ELF-1 (cell line): Measurements from ENCODE around the gene ACTL7A.
A peak's percentile ranks its signal among the peaks of the same experiment; 100 is the strongest.
"Not testable (repeated sequence)": the region's sequence is repeated elsewhere in the genome, so short reads cannot be mapped to it uniquely, and the experiment has no call there.

Experiments used
- DNase-seq: peaks from one replicate; pipeline ENCODE4 v3.0.0-alpha.2; 2016; ENCODE audit warnings: low read depth, low spot score

Gene ACTL7A, protein sequence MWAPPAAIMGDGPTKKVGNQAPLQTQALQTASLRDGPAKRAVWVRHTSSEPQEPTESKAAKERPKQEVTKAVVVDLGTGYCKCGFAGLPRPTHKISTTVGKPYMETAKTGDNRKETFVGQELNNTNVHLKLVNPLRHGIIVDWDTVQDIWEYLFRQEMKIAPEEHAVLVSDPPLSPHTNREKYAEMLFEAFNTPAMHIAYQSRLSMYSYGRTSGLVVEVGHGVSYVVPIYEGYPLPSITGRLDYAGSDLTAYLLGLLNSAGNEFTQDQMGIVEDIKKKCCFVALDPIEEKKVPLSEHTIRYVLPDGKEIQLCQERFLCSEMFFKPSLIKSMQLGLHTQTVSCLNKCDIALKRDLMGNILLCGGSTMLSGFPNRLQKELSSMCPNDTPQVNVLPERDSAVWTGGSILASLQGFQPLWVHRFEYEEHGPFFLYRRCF

DNA sequence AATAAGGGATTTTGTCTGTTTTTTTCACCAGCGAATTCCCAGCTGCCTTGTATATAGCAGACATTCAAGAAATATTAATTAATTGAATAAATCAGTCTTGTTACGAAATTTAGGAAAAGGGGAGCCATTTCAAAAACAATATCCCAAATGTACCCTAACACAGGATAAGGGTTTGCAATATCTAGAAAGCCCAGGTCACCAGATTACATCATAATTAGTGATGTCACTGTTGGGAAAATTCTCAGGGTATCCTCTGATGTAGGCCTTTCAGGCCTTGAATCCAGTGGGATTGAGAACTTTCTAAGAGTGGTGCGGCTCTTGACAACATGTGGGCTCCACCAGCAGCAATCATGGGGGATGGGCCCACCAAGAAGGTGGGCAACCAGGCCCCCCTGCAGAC lies at the start of gene ACTL7A:
ACTL7A (plus strand) TSS at position 270 of the 400 bp plus-strand sequence; CDS start at position 327, 57 bp downstream.
- DNase-seq = no peak

GRCh38 chr9:108812396-108813025 lies 49.6 kb upstream of the ACTL7A start:
- DNase-seq = no peak

GRCh38 chr9:108813951-108814601 lies 48.0 kb upstream of the ACTL7A start:
- peak; percentile 56 for DNase-seq

- peak; percentile 38 for DNase-seq
Observed at GRCh38 chr9:108815156-108815555, 46.9 kb upstream of the ACTL7A start.

DNA sequence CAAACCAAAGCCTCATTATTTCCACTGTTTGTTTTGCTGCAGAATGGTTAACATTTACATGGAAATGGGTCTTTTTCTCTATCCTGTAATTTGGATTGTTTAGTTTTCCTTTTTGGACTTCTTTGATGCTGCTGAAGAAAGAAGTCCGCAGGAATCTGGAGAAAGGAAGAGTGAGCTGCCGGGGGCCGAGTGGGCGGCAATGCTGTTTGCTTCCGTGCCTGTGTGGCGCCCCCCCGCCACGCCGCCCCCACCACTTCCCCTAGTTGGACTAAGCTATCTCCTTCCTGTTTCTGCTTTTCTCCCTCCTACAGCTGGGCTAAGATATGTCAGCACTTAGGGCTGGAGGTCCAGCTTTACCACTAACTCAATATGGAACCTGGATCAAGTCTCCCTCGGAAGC lies 46.0 kb upstream of the ACTL7A start:
- no peak for DNase-seq

- DNase-seq = no peak
Observed at GRCh38 chr9:108823829-108824228, 38.2 kb upstream of the ACTL7A start.

- DNase-seq = no peak
Observed at GRCh38 chr9:108830272-108830671, 31.8 kb upstream of the ACTL7A start.

DNA sequence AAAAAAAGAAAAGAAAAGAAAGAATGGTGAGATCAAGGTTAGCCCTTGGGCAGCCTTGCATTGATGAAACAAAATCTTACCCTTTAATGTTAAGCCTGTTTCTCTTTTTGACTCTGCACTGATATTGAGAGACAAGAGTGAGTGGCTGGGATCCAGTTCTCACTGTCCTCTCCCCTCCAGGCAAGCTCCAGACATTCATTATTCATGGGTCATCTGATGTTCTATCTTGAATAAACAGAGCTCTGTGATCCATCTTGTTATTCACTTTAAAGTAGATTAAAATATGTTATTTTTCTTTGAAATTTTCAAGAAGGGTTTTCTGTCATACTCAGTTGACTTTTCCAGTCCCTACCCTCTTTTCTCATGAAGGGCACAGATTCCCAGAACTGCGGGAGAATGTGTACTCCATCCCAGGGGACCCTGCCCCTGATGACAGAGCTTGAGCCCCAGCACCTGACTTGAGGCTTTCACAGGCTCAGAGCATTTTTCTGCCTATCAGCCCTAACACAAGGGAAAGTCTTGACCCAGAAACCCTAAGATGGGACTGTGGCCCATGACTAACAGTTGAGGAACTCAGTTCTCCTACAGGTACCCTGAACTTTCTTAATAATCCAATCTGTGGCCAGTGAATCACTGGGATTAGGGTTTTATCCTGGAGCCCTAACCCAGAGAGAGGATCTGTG lies 30.4 kb upstream of the ACTL7A start:
- DNase-seq = no peak

GRCh38 chr9:108832179-108832500 lies 29.9 kb upstream of the ACTL7A start:
- DNase-seq = no peak

- DNase-seq = no peak
Observed at GRCh38 chr9:108834959-108835665, 27.0 kb upstream of the ACTL7A start.

DNA sequence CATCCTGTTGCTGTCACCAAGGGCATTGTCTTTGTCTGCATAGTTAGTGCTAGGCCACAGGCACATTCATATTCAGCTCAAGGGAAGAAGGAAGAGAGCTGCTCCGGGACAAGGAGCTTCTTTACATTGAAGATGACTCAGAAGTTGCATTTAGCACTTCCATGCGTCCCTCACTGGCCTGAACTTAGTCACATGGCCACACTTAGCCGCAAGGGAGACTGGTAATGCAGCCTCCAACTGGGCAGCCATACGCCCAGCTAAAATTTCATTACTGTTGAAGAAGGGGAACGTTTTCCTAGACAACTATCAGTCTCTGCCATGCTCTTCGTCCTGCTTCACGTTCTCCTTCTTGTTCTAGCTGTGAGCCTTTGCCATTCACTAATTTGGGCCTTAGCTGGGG lies 26.2 kb upstream of the ACTL7A start:
- no peak for DNase-seq

DNA sequence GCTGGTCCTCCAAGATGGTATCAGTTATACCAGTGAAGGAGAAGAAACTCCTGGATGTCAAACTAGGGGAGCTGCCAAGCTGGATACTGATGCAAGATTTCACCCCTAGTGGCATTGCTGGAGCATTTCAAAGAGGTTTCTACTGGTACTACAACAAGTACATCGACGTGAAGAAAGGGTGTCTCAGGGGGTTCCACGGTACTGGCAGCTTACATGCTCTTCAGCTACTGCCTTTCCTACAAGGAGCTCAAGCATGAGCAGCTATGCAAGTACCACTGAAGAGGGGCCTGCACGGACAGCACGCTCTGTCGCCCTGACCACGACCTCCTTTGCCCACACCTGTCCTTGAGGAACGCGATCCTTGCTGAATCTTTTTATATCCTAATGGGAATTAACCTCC lies 25.7 kb upstream of the ACTL7A start:
- DNase-seq = no peak

DNA sequence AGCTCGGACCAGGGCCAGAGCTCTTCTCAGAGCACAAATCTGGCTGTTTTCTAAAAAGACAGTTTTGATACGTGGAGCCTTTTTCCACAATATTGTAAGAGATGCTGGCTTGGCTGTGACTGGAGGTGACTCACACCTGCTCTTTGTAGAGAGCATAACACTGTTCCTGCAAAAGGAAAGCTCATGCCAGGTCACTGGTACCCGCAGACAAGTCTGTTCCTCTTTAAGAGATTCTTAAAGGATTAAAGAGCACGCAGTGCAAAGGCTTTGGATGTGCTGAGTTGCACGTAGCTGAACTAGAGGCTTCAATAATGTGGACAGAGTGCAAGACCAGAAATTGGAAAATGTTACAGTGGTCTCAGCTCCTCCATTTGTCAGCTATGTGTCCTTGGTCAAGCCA lies 25.3 kb upstream of the ACTL7A start:
- DNase-seq = no peak

- DNase-seq = no peak
Observed at GRCh38 chr9:108837530-108837929, 24.5 kb upstream of the ACTL7A start.

- DNase-seq = no peak
Observed at GRCh38 chr9:108838017-108838416, 24.0 kb upstream of the ACTL7A start.

GRCh38 chr9:108839561-108839960 lies 22.5 kb upstream of the ACTL7A start:
- DNase-seq = not testable (repeated sequence)

- DNase-seq = no peak
Observed at GRCh38 chr9:108842610-108843295, 19.3 kb upstream of the ACTL7A start.

GRCh38 chr9:108844391-108844790 lies 17.7 kb upstream of the ACTL7A start:
- no peak for DNase-seq

DNA sequence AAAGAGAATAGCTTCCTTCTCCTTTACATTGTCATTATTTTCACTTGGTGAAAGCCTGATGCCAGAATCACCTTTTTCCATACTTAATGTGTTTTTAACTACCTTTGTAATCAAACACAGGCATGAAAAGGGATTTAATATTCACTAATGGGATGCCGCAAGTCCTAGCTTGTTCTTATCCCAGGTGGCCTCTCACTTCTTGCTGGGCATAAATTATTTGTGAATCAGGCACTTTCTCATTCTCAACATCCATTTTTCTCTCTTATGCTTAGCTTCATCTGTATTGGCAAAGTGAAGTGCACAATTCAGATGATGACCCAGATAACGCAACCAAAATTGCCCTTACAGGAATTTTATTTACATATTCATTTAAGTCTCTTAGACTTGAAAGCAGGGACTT lies 17.2 kb upstream of the ACTL7A start:
- DNase-seq = no peak

DNA sequence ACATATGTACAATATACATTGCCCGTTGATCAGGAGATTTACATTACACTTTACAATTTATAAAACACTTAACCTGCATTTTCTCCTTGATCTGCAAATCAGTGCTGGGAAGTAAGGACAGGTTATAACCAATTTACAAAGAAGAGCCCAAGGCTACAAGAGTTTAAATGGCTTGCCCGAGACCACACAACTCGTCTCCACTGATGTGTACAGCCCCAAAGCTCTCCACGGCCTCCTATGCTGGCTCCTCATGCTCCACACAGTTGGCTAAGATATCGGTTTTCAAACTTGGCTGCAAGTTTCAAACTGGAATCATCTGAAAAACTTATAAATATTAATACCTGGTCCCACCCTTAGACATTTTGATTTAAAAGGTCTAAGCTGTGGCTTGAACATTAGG lies 16.6 kb upstream of the ACTL7A start:
- DNase-seq = no peak

DNA sequence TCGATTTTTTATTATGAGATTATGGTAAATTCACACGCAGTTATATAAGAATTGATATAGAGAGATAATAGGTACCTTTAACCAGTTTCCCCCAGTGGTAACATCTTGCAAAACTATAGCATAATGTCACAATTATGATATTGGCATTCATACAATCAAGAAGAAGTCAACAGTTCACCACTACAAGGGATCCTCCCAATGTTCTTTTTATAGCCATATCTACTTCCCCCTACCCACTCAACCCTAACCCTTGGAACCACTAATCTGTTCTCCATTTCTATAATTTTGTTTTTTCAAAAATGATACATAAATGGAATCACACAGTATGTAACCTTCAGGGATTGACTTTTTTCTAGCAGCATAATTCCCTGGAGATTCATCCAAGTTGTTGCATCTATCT lies 16.1 kb upstream of the ACTL7A start:
- DNase-seq = no peak
